Fibroblast of lung (primary cell): ENCODE results near the gene PDIA5. TPM values are rescaled to one million over a fixed set of nuclear protein-coding genes. Genes with fewer than 3 reads are reported as not detected.

Experiments
- DNase-seq, 2 donors: peaks; one replicate each; pipeline versions ENCODE4 v3.0.0 to v3.0.0-alpha.2; 2010; ENCODE audit warnings: low read depth in 2 of 2
- H2AFZ ChIP-seq: 2 replicates; pipeline ENCODE4 v1.5.1; 2012; ENCODE audit warnings: low read length, control low read depth, inconsistent platforms
- H3K27ac ChIP-seq: 2 replicates; pipeline ENCODE4 v1.5.1; 2011; ENCODE audit warnings: low read length, control low read depth; ENCODE audit not compliant: insufficient read depth
- H3K27me3 ChIP-seq: 2 replicates; pipeline ENCODE4 v1.5.1; 2011; ENCODE audit warnings: mild to moderate bottlenecking, low read length; ENCODE audit not compliant: control insufficient read depth, insufficient read depth
- H3K36me3 ChIP-seq: 2 replicates; pipeline ENCODE4 v1.5.1; 2011; ENCODE audit warnings: low read length; ENCODE audit not compliant: control insufficient read depth, insufficient read depth
- H3K4me1 ChIP-seq: 2 replicates; pipeline ENCODE4 v1.5.1; 2011; ENCODE audit warnings: low read length; ENCODE audit not compliant: control insufficient read depth, insufficient read depth; ENCODE audit errors: extremely low read depth
- H3K4me2 ChIP-seq: 2 replicates; pipeline ENCODE4 v1.5.1; 2011; ENCODE audit warnings: low read length, control low read depth; ENCODE audit not compliant: insufficient read depth; ENCODE audit errors: extremely low read depth
- H3K4me3 ChIP-seq, 4 experiments: fragments of 200-600 bp in 1 of 4; sonication (generic) in 1 of 4; replicated peaks in 1 of 4; 2 replicates each; pipeline ENCODE4 v1.5.1; 2011 to 2016; ENCODE audit warnings: low read length in 4 of 4, low read depth in 3 of 4, mild to moderate bottlenecking in 3 of 4, control low read depth in 2 of 4, inconsistent platforms in 1 of 4, mixed read lengths in 1 of 4; ENCODE audit not compliant: insufficient read depth in 1 of 4; ENCODE audit errors: control extremely low read depth in 1 of 4
- H3K79me2 ChIP-seq: 2 replicates; pipeline ENCODE4 v1.5.1; 2012; ENCODE audit warnings: mild to moderate bottlenecking, low read length, inconsistent platforms; ENCODE audit not compliant: control insufficient read depth, insufficient read depth
- H3K9ac ChIP-seq: 2 replicates; pipeline ENCODE4 v1.5.1; 2011; ENCODE audit warnings: mild to moderate bottlenecking, low read length, control low read depth; ENCODE audit not compliant: insufficient read depth
- H3K9me3 ChIP-seq: 2 replicates; pipeline ENCODE4 v1.5.1; 2012; ENCODE audit warnings: low read depth, low read length; ENCODE audit not compliant: control insufficient read depth, insufficient read depth
- H4K20me1 ChIP-seq: 2 replicates; pipeline ENCODE4 v1.5.1; 2011; ENCODE audit warnings: low read length; ENCODE audit not compliant: control insufficient read depth, insufficient read depth; ENCODE audit errors: extremely low read depth
- CTCF ChIP-seq, 2 donors: IDR thresholded peaks in 1 of 2; conservative IDR thresholded peaks in 1 of 2; 1 replicate in 1 of 2; 2 replicates in 1 of 2; pipeline ENCODE4 v1.5.1; 2011 to 2012; ENCODE audit warnings: low read length in 2 of 2, control low read depth in 1 of 2, inconsistent platforms in 1 of 2, low read depth in 1 of 2, mild to moderate bottlenecking in 1 of 2
- EZH2 ChIP-seq: IDR thresholded peaks from 2 replicates; pipeline ENCODE4 v1.5.1; 2012; ENCODE audit warnings: low read length, control low read depth, mild to moderate bottlenecking; ENCODE audit errors: missing control alignments
- polyA plus RNA-seq, 2 donors: library from polyadenylated mRNA; depleted of rRNA in 1 of 2; stranded (reverse) in 1 of 2; unstranded in 1 of 2; fragments of >200 nt; gene quantifications; 2 replicates each; pipeline ENCODE4 v1.2.1, GENCODE V29; 2011 to 2012; ENCODE audit warnings: missing spikeins in 1 of 2
- total RNA-seq: library from RNA; depleted of rRNA; stranded (reverse); fragments of >200 nt; gene quantifications from 2 replicates; pipeline ENCODE4 v1.2.1, GENCODE V29; 2014

Gene PDIA5
- total and polyA plus RNA-seq, 2 donors (not counting 1 experiment from before 2014, with no cell fraction given) = 27.9 to 51.4 TPM

- Histone ChIP-seq H3K4me3 (no peak overlapping the region), H3K27ac (no peak overlapping the region), H4K20me1 (no peaks in the 10 kb centered on the region), H3K36me3 (no peaks in the 10 kb centered on the region), H3K4me2 (no peak overlapping the region), H2AFZ (no peak overlapping the region), H3K79me2 (no peaks in the 10 kb centered on the region), H3K9ac (no peak overlapping the region), H3K4me1 (peaks cover 2% of the 10 kb centered on the region), H3K27me3 (peaks cover 3% of the 10 kb centered on the region), H3K9me3 (no peaks in the 10 kb centered on the region)
- TF ChIP-seq CTCF (conservative IDR thresholded peaks at IDR 0.05 in 1 of 2, IDR thresholded peaks at IDR 0.05 in 1 of 2; ENCODE audit: low read depth in 1 of 2, low read length in 2 of 2) (no peak), EZH2 (no peak)
- no peak for DNase-seq
Observed at GRCh38 chr3:123061856-123062255, 5.0 kb upstream of the PDIA5 start.

- H3K4me3 ChIP-seq = no peak overlapping the region
- no peak for DNase-seq
- peaks cover 3% of the 10 kb centered on the region for H3K27me3 ChIP-seq
- no peaks in the 10 kb centered on the region for H4K20me1 ChIP-seq
- no peak overlapping the region for H3K4me2 ChIP-seq
- no peak overlapping the region for H3K9ac ChIP-seq
- peaks cover 2% of the 10 kb centered on the region for H3K4me1 ChIP-seq
- peaks cover 9% of the 10 kb centered on the region for H3K79me2 ChIP-seq
- no peak for TF ChIP-seq CTCF (conservative IDR thresholded peaks at IDR 0.05 in 1 of 2, IDR thresholded peaks at IDR 0.05 in 1 of 2; ENCODE audit: low read depth in 1 of 2, low read length in 2 of 2)
- no peak for TF ChIP-seq EZH2
- no peaks in the 10 kb centered on the region for H3K36me3 ChIP-seq
- H3K9me3 ChIP-seq = no peaks in the 10 kb centered on the region
- no peak overlapping the region for H3K27ac ChIP-seq
- H2AFZ ChIP-seq = no peak overlapping the region
Observed at GRCh38 chr3:123063034-123063433, 3.8 kb upstream of the PDIA5 start.

GRCh38 chr3:123064506-123064905 is 2.3 kb upstream of the PDIA5 start:
- H2AFZ ChIP-seq = no peak overlapping the region
- no peak overlapping the region for H3K27ac ChIP-seq
- peaks cover 24% of the 10 kb centered on the region for H3K79me2 ChIP-seq
- H3K4me2 ChIP-seq = no peak overlapping the region
- H3K4me3 ChIP-seq = no peak overlapping the region
- peaks cover 2% of the 10 kb centered on the region for H3K4me1 ChIP-seq
- H3K36me3 ChIP-seq = no peaks in the 10 kb centered on the region
- TF ChIP-seq CTCF (conservative IDR thresholded peaks at IDR 0.05 in 1 of 2, IDR thresholded peaks at IDR 0.05 in 1 of 2; ENCODE audit: low read depth in 1 of 2, low read length in 2 of 2) (no peak), EZH2 (no peak)
- H3K9me3 ChIP-seq = no peaks in the 10 kb centered on the region
- no peaks in the 10 kb centered on the region for H4K20me1 ChIP-seq
- no peak for DNase-seq
- H3K9ac ChIP-seq = no peak overlapping the region
- H3K27me3 ChIP-seq = peaks cover 3% of the 10 kb centered on the region
